NCI-H128 (cell line): ENCODE results near the gene SMC1B.

ENCODE experiments used
- DNase-seq: peaks from one replicate; lab custom pipeline; 2025; ENCODE audit not compliant: unreplicated experiment; lab: John Stamatoyannopoulos, UW

The SMC1B gene

DNA sequence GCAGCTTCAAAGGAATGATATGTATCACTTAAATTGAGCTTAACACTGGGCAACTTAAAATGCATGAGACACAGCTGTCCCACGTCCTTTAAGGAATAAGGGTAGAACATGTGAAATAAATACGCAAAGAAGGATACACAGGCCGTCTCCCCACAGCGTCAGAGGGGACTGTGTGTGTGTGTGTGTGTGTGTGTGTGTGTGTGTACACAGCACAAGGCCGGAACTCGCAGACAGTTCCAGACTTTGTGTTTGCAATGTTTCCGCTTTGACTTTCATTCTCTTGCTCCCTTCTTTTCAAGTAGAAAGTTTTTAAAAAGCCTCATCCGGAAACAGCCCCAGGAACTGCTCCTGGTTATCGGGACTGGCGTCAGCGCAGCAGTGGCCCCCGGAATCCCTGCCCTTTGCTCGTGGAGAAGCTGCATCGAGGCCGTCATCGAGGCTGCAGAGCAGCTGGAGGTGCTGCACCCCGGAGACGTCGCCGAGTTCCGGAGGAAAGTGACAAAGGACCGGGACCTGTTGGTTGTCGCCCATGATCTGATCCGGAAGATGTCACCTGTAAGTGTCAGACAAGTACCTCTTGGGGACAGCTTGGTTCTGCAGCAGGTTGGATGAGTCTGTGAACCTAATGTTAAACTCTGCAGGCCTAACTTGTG is 90.4 kb downstream of the SMC1B start:
- DNase-seq = no peak

DNA sequence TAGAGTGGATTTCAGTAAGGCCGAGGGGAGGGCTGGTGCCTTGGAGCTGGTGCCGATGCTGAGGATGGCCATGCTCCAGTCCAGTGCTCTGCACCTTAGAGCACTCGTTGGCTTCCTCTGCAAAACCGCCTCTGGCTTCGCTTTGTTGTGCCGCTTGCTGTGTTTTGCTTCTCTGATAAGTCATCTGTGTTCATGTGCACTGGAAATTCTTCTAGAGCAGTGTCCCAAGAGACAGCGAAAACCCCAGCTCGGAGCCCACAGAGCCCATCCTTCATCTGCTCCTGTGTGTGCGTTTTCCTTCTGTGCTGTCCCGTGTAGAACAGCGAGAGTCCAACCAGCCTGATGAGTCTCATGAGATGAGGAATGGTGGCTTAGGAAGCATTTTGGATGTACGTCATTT is 91.6 kb downstream of the SMC1B start:
- DNase-seq = no peak

DNA sequence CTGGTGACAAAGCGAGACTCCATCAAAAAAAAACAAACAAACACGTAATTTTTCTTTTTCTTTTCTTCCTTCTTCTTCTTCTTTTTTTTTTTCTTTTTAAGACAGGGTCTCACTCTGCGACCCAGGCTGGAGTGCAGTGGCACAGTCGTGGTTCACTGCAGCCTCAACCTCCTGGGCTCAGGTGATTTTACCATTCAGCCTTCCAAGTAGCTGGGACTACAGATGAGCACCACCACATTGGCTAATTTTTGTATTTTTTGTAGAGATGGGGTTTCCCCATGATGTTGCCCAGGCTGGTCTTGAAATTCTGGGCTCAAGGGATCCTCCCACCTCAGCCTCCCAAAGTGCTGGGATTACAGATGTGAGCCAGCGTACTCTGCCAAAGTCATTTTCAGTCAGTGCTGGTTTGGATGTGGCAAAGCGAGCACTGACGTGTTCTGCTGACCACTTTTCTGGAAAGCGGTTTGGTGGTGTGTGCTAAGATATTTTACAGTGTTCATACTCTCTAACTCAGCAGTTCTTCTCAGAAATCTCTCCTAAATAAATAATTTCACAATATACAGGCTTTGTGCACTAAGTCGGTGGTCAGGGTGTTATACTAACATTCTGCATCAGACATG is 92.9 kb downstream of the SMC1B start:
- DNase-seq = no peak

DNA sequence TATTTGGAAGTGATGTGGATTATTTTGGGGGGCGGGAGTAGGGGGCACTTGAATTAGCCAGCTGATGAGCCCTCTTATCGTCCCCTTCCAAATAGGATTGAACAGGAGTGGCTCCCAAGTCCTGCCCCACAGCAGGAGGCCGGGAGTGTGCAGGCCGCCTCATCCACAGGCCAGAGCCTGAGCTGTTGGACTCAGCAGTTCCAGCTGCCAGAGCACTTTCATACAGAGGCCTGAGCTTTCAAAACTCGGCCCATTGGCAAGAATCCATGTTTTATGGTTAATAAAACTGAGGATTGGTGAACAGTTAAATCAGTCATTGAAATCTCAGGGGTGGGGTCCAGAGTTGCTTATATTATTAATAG is 94.1 kb downstream of the SMC1B start:
- DNase-seq = no peak

DNA sequence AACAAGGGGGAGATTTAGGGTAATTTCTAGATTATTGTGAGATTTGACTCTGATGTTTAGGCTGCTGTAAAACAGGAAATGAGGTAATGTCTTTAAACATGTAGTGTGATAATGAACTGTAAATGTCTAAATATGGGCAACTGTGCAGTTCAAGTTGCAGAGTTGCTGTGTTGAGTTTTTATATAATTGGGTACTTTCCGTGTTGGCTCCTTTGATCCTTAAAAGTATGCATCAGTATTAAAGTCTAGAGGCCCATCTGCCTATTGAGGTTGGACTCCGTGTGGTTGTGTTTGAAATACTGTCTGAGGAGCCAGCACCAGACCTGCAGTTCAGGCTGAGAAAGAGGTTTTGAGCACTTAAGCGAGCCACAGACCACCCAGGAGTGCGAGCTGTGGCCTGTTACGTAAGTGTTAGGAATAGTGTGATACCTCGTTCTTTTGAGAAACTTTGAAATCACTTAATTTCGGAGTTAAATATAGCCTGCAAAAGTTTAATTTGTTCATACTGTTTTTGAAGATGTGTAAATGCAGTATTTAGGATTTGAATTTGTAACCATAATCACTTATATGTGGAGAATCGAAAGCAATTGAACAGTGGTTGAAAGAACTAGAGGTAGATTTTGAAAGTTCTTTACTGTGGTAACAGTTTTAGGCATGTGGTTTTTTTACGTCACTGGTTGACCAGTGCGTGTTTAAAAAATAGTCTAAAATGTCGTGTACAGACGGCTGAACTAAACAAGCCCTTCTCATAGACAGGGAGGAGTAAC is 94.7 kb downstream of the SMC1B start:
- no peak for DNase-seq

DNA sequence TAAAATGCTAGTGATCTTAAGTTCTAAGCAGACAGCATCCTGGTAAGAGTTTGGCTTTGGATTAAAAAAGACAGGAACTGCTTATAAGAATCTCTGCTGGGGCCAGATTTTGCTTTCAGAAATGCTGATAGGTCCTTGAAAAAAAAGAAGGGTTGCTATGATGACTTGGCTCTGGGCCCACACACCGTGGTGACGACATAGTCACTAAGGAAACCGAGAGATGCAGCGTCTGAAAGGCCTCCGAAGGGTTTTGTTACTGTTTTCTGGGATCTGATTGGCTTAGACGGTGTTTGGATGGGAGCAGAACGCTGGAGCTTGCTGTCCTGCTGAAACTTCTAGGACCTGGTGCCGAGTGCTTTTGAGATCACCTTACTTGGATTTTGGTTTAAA is 95.2 kb downstream of the SMC1B start:
- peak; percentile 70 for DNase-seq

DNA sequence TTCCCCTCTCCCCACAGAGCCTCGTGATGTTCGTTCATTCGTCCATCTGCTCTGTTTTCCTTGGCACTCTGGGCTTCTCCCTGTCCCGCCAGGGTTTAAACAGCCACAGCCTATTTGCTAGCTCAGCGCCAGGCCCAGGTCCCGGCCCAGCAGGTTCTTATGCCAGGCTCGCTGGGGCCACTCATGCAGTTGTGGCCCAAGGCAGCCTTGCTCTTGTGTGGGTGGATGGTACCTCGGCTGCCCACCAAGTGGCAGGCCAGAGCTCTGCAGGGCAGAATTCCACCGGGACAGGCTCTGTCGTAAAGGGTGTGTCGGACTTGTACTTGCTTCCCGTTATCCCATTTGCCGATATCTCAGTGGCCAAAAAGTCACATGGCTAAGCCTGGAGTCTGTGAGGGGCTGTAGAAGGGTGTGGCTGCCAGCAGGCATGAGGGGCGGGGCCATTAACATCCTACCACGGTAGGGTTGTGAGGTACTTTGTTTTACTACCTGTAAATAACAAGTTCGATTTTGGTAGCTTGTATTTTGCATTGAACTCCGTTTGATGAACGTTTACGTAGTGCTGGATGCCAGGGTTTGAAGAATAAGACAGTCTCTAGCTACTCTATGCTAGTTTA is 95.7 kb downstream of the SMC1B start:
- no peak for DNase-seq

DNA sequence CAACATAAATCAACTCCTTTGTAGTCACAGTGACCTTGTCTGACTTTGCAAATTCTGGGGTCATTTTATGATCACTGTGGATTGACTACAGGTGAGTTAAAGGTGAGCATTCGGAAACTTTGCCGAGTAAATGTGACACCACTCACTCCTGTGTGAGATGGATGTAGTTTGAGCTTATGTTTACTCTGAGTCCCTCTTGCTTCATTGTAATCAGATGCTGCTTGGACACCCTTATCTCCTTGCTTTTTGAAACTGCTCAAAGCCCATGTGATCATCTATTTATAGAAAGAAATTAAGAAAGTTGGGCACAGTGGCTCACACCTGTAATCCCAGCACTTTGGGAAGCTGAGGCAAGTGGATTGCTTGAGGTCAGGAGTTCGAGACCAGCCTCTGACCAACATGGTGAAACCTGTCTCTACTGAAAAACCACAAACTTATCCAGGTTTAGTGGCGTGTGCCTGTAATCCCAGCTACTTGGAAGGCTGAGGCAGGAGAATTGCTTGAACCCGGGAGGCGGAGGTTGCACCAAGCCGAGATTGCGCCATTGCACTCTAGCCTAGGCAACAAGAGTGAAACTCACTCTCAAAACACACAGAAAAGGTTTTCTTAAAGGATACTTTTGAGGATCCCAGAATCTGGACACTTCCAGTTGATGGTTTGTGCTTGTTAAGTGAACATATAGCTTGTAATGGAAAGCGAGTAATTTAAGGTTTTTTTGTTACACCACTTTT is 96.4 kb downstream of the SMC1B start:
- DNase-seq = no peak

DNA sequence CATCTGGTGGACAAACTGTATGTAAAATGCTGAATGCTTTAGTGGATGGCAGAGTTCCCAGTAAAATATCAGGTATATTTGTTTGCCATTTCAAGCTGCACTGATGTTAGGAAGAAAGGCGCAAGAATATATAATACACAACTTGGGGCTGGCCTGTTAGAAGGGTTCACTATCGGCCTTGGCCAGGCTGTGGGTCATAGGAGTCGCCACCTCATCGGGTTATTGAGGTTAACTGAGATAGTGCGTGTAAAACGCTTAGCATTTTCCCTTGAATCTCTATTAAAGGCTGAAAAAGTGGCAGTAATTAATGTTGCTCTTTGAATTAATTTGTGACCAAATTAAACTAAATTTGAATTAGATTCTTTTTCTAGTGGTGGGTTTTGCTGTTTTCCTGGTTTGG is 98.6 kb downstream of the SMC1B start:
- DNase-seq = no peak

DNA sequence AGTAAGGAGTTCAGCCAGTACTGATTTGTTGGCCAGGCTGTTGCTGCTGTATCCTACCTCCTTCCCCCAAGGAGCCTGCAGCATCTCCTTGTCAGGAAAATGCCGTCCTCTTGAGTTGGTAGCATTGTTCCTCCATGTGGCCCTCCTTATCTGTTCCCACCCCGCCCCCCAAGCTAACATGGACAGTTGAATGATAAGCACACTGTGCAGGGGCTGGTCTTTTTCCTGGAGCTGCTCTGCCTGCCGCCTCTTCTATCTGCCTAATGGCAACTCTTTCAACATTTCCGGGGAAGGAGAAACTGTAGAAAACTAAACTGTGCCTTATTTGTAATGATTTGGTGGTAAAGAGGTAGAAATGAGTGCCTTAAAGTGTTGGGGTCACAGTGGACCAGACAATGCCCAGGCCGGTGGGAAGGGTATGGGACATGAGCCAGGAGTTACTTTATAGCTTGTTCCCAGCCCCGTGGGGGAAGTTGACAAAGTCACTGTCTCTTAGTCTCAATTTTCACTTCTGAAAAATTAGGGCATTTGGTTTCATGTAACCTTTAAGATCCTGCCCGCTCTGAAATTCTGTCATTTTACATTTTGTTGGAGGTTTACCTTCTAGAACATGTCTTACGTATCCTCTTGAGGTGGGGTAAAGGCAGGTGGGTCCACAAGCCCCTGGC is 99.2 kb downstream of the SMC1B start:
- DNase-seq = no peak

DNA sequence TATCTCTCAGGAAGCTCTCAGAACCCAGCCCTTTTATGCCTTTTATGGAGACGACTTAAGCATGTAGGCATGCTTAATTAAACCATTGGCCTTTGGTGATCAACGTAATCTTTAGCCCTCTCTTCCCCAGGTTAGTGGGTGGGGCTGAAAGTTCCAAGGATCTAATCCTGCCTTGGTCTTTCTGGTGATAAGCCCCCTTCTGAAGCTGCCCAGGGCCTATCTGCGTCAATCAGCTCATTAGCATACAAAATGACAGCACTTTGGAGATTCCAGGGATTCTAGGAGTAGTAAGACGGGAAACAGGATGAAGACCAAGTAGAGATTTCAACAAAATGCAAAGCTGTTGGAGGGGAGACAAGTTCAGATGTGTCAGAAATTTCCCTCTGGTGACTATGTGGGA is 100.5 kb downstream of the SMC1B start:
- DNase-seq = no peak

DNA sequence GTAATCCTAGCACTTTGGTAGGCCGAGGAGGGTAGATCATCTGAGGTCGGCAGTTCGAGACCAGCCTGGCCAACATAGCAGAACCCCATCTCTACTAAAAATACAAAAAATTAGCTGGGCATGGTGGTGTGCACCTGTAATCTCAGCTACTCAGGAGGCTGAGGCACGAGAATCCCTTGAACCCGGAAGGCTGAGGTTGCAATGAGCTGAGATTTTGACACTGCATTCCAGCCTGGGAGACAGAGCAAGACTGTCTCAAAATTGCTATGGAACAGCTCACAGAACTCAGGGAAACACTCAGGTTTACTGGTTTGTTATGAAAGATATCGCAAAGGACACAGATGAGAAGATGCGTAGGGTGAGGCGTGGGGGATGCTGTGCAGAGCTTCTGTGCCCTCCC is 101.0 kb downstream of the SMC1B start:
- no peak for DNase-seq

DNA sequence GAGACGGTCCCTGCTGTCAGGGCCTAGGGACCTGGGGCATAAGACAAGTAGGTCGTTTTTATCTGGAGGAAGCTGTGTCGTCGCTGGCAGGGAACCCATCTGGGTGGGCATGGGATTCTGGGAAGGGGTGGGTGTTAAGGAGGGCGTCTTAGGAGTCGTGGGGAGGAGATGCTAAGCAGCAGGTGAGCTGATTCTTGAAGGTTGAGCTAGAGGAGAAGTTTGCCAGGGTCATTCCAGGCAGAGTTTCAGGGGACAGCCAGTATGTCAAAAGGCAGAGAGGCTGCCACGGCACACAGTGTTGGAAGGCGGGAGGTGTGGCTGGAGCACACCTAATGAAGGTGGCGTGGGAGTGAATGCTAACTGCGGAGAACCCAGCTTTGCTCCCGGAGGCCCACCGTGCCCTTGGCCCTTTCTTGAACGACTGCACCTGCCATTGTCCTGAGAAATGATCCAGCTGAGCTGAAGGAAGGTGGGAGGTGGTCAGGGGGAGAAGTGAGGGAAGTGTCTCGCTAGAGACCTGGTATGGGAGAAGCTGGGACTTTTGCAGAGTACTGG is 102.3 kb downstream of the SMC1B start:
- DNase-seq = no peak

DNA sequence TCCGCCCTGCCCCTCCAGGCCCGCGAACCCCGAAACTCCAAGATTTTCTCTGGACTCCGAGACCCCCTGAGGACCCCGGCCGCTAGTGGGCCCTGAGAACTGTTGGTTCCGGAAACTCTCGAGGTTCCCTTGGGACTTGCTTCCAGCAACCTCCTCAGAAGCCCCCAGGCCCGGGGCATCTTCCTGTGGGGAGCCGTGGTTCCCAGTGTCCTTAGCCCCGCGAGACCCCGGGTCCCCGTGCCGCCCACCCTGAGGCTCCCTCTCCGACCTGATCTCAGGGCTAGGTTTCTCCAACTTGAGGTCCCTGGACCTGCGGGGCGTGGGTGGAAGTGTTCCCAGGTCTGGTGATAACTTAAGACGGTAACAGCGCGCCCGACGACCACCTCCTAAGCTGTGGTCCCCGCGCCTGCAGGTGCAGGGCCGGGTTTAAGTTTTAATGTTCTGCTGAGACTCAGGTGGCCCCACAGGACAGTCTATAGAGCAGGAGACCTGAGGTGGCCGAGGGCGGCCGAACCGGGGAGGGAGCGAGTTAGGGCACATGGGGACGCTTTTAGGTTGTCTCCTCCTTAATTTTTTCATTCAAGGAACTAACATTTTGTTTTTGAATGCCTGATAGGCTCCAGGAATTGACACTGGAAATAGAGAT is 102.9 kb downstream of the SMC1B start:
- no peak for DNase-seq

DNA sequence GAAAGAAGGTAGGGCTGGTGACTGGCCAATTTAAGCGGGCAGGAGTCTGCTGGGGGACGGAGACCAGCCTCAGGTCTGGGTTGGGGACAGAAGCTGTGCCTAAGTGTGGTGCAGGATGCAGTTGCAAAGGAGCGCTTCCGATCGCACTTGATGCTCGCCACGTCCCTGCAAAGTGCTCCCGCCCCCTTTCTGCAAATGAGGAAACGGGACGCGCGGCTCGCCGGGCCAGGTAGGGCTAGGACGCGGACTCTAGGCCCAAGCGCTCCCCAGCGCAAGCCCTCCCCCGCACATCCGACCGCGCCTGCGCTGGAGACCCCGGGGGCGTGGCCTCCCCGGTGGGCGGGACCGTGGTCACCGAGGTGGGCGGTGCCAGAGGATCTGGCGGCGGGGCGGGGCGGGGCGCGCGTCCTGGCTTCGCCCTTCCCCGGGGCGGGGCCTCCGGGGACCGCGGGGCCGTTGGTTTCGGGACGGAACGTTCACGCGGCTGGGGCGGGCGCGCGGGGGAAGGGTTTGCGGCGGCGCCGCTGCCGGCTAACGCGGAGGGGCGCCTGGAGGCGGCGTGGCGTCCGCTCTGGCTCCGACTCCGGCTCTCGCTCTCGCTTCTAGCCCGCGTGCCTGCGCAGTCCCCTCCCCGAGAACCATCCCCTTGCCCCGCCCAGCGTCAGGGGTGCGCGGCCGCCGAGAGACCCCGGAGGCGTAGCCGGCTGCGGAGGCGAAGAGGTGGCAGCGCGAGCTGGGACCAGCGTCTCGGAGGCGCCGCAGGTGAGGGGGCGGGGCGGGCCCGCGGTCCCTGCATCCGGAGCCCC is 103.8 kb downstream of the SMC1B start, which contains the start of gene FAM118A:
TSS of gene FAM118A (plus strand) at position 513 of the 806 bp plus-strand sequence. CDS start 12,446 bp downstream, outside the sequence.
- peak; percentile 78 for DNase-seq

DNA sequence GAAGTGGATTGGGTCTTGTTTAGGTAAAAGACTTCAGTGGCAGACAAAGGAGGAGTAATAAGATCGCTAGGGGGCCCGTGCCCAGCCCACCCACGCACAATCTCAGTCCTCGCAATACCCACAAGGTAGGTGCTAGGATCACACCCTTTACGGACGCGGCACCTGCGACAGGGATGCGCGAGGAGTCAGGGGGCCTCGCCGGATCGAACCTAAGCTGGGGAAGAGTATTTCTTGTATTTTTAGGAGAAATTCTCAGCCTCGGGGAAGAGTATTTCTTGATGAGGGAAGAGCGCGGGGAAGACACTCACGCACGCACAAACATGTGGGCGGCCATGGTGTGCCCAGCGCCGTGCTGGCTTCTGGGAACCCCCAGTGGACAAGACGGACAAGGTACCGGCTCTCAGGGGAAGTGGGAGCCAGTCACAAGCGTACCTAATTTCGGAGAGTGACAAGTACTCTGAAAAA is 104.4 kb downstream of the SMC1B start:
- DNase-seq = no peak

DNA sequence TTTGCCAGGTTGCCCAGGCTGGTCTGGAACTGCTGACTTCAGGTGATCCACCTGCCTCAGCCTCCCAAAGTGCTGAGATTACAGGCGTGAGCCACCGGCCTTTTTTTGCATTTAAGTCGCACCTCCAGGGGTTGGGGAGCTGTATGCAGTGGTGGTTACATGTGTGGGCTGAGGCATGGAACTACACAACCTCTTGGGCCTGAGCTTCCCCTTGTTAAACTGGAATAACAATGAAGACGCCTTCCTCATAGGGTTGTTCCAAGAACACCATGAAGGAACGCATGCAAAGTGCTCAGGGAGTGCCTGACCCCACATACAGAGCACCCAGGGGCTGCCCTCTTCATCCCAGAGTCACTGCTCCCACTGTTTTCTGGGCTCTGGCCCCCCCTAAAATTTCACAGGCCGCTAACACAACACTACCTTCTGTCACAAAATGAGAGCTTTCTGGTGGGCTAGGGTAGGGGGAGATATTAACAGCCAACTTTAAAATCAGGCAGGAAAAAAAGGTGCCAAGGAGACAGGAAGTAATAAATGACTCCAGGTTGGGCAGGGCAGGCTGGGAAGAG is 104.9 kb downstream of the SMC1B start:
- DNase-seq = no peak

DNA sequence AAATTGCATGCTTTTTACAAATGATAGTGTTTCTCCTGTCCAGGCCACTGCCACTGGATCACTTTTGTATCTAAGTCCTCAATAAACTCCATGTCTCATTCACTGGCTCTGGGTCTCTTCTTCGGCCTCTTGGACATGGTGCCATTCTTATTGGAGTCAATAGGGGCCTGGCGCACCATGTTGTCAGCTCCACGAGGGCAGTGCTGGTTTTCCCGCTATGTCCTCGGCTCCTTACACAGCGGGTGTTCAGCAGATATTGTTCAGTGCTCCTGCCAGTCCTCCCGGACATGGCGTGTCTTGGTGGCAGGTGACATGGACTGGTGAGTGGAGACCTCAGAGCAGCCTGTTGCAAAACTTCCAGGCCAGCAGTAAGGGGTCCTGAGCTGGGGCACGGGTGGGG is 107.3 kb downstream of the SMC1B start:
- DNase-seq = no peak
